K562 (cell line): ENCODE results near the gene TIMP3.

Source experiments
- ELF1 ChIP-seq: fragments of 200-800 bp; sonication (Bioruptor generic); IDR thresholded peaks from 2 replicates; pipeline ENCODE4 v1.6.1; 2016; ENCODE audit warnings: missing genetic modification characterization, missing compliant biosample characterization
- FOS ChIP-seq: IDR thresholded peaks from 3 replicates; pipeline ENCODE4 v1.6.1; 2011; ENCODE audit not compliant: insufficient read length; ENCODE audit errors: extremely low read depth
- MAZ ChIP-seq, 2 experiments: fragments of 450-650 bp in 1 of 2; sonication (generic) in 1 of 2; formaldehyde crosslinking; IDR thresholded peaks in 1 of 2; conservative IDR thresholded peaks in 1 of 2; 2 replicates each; pipeline versions ENCODE4 v1.4.0 to v1.5.0; 2020; ENCODE audit warnings: mild to moderate bottlenecking in 1 of 2, missing genetic modification reagents in 1 of 2
- MYBL2 ChIP-seq, 2 experiments: fragments of 450-650 bp in 1 of 2; sonication (generic) in 1 of 2; formaldehyde crosslinking in 1 of 2; IDR thresholded peaks; 2 replicates each; pipeline versions ENCODE4 v1.6.1 to v1.8.1; 2017 to 2022; ENCODE audit warnings: borderline replicate concordance in 1 of 2, inconsistent platforms in 1 of 2, low read depth in 1 of 2, mild to moderate bottlenecking in 1 of 2, missing genetic modification reagents in 1 of 2, moderate library complexity in 1 of 2
- PATZ1 ChIP-seq: fragments of 250-450 bp; sonication (Bioruptor Pico); IDR thresholded peaks from 2 replicates; pipeline ENCODE4 v1.5.0; 2020; ENCODE audit warnings: mild to moderate bottlenecking, borderline replicate concordance
- TARDBP ChIP-seq: fragments of 450-650 bp; IDR thresholded peaks from 2 replicates; pipeline ENCODE4 v1.6.1; 2016
- YY1 ChIP-seq, 3 experiments: IDR thresholded peaks; 2 replicates each; pipeline ENCODE4 v1.6.1; 2011; ENCODE audit warnings: low read length in 2 of 3, mild to moderate bottlenecking in 2 of 3, moderate library complexity in 2 of 3, borderline replicate concordance in 1 of 3, control low read depth in 1 of 3, low read depth in 1 of 3; ENCODE audit not compliant: insufficient read depth in 3 of 3, insufficient replicate concordance in 2 of 3, control insufficient read depth in 1 of 3, insufficient read length in 1 of 3; ENCODE audit errors: extremely low read depth in 1 of 3
- ZBTB12 ChIP-seq: fragments of 250-450 bp; sonication (Bioruptor Pico); IDR thresholded peaks from 2 replicates; pipeline ENCODE4 v1.4.0; 2020
- ZBTB8A ChIP-seq: fragments of 450-650 bp; IDR thresholded peaks from 2 replicates; pipeline ENCODE4 v1.6.1; 2018; ENCODE audit warnings: mild to moderate bottlenecking, moderate library complexity; ENCODE audit not compliant: partially characterized antibody
- ZFX ChIP-seq: sonication (generic); formaldehyde crosslinking; IDR thresholded peaks from 2 replicates; pipeline ENCODE4 v1.8.0; 2022; ENCODE audit warnings: mild to moderate bottlenecking, missing genetic modification reagents, moderate library complexity
- TF ChIP-seq, protein P1 (sequence below), 3 experiments: IDR thresholded peaks in 2 of 3; conservative IDR thresholded peaks in 1 of 3; 2 replicates each; pipeline ENCODE4 v1.5.1; 2011 to 2012; ENCODE audit warnings: low read length in 3 of 3, mild to moderate bottlenecking in 3 of 3, control low read depth in 2 of 3, improper control_type of control experiment in 1 of 3, inconsistent platforms in 1 of 3, low read depth in 1 of 3, mixed read lengths in 1 of 3, moderate library complexity in 1 of 3; ENCODE audit not compliant: insufficient read depth in 2 of 3
- TF ChIP-seq, protein P2 (sequence below): sonication (generic); formaldehyde crosslinking; IDR thresholded peaks from 2 replicates; pipeline ENCODE4 v1.5.0; 2020; ENCODE audit warnings: missing genetic modification reagents
- TF ChIP-seq, protein P3 (sequence below), 2 experiments: fragments of 450-650 bp; IDR thresholded peaks; 2 replicates each; pipeline ENCODE4 v1.6.1; 2016

- TF ChIP-seq ZFX (CRISPR knock-in tag), result no peak
- no peak for TF ChIP-seq ZBTB8A
- TF ChIP-seq TARDBP, result no peak
- no peak for TF ChIP-seq PATZ1 (CRISPR knock-in tag)
- TF ChIP-seq, protein P1, sequence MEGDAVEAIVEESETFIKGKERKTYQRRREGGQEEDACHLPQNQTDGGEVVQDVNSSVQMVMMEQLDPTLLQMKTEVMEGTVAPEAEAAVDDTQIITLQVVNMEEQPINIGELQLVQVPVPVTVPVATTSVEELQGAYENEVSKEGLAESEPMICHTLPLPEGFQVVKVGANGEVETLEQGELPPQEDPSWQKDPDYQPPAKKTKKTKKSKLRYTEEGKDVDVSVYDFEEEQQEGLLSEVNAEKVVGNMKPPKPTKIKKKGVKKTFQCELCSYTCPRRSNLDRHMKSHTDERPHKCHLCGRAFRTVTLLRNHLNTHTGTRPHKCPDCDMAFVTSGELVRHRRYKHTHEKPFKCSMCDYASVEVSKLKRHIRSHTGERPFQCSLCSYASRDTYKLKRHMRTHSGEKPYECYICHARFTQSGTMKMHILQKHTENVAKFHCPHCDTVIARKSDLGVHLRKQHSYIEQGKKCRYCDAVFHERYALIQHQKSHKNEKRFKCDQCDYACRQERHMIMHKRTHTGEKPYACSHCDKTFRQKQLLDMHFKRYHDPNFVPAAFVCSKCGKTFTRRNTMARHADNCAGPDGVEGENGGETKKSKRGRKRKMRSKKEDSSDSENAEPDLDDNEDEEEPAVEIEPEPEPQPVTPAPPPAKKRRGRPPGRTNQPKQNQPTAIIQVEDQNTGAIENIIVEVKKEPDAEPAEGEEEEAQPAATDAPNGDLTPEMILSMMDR (IDR thresholded peaks at IDR 0.05 in 2 of 3, conservative IDR thresholded peaks at IDR 0.05 in 1 of 3; ENCODE audit: insufficient read depth in 2 of 3, low read depth in 1 of 3, low read length in 3 of 3), result no peak
- TF ChIP-seq ELF1, result no peak
- no peak for TF ChIP-seq MAZ (CRISPR knock-in tag; conservative IDR thresholded peaks at IDR 0.05 in 1 of 2, IDR thresholded peaks at IDR 0.05 in 1 of 2)
- TF ChIP-seq FOS, result no peak
- TF ChIP-seq YY1 (IDR thresholded peaks at IDR 0.05; ENCODE audit: borderline replicate concordance in 1 of 3, control insufficient read depth in 1 of 3, extremely low read depth in 1 of 3, insufficient read depth in 3 of 3, insufficient read length in 1 of 3, insufficient replicate concordance in 2 of 3, low read depth in 1 of 3, low read length in 2 of 3), result no peak
- TF ChIP-seq, protein P2, sequence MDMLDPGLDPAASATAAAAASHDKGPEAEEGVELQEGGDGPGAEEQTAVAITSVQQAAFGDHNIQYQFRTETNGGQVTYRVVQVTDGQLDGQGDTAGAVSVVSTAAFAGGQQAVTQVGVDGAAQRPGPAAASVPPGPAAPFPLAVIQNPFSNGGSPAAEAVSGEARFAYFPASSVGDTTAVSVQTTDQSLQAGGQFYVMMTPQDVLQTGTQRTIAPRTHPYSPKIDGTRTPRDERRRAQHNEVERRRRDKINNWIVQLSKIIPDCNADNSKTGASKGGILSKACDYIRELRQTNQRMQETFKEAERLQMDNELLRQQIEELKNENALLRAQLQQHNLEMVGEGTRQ (CRISPR knock-in tag), result no peak
- no peak for TF ChIP-seq MYBL2 (IDR thresholded peaks at IDR 0.05; ENCODE audit: low read depth)
- no peak for TF ChIP-seq MYBL2 (CRISPR knock-in tag; IDR thresholded peaks at IDR 0.05; ENCODE audit: borderline replicate concordance)
- TF ChIP-seq, protein P3, sequence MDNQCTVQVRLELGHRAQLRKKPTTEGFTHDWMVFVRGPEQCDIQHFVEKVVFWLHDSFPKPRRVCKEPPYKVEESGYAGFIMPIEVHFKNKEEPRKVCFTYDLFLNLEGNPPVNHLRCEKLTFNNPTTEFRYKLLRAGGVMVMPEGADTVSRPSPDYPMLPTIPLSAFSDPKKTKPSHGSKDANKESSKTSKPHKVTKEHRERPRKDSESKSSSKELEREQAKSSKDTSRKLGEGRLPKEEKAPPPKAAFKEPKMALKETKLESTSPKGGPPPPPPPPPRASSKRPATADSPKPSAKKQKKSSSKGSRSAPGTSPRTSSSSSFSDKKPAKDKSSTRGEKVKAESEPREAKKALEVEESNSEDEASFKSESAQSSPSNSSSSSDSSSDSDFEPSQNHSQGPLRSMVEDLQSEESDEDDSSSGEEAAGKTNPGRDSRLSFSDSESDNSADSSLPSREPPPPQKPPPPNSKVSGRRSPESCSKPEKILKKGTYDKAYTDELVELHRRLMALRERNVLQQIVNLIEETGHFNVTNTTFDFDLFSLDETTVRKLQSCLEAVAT (IDR thresholded peaks at IDR 0.05), result no peak
- no peak for TF ChIP-seq ZBTB12 (CRISPR knock-in tag)
Observed at GRCh38 chr22:32777987-32778386, 23.5 kb upstream of the TIMP3 start.
